ENCODE data around the gene DIP2B. TPM values are rescaled to one million over a fixed set of nuclear protein-coding genes. Genes with fewer than 3 reads are reported as not detected.
A peak's percentile ranks its signal among the peaks of the same experiment; 100 is the strongest.
"Not testable (repeated sequence)": the region's sequence is repeated elsewhere in the genome, so short reads cannot be mapped to it uniquely, and the experiment has no call there.

Gene DIP2B
- total RNA-seq, 1 experiment from 2014 or later, result 20.0 TPM

- WGBS (ENCODE audit: extremely low coverage, insufficient read length, low lambda C conversion rate), result no CpG with 5 or more reads among the region's 8 CpGs
- Histone ChIP-seq H3T11ph (ENCODE audit: low read length) (no peak overlapping the region), H2BK15ac (ENCODE audit: low read depth, low read length) (no peak overlapping the region), H2BK20ac (ENCODE audit: low read depth, low read length, poor library complexity, severe bottlenecking) (no peak overlapping the region), H3K4me1 (ENCODE audit: insufficient read depth, low read length) (no peaks in the 10 kb centered on the region; the same call in 1 of the 2 replicates), H3K9ac (ENCODE audit: extremely low read depth, insufficient read length, low read length) (no peak overlapping the region), H4K20me1 (ENCODE audit: control insufficient read depth, insufficient read depth, insufficient read length) (no peaks in the 10 kb centered on the region), H2BK120ac (ENCODE audit: low read depth, low read length, poor library complexity, severe bottlenecking) (no peak overlapping the region), H2AK5ac (ENCODE audit: insufficient read length, low read length) (no peak overlapping the region), H3K27me3 (ENCODE audit: insufficient read depth, low read length) (no peaks in the 10 kb centered on the region), H3K14ac (ENCODE audit: insufficient read depth, low read length) (no peak overlapping the region), H4K91ac (ENCODE audit: insufficient read length, low read depth, low read length) (no peak overlapping the region), H4K8ac (replicated peaks; ENCODE audit: insufficient read length, low read depth, low read length) (no peak overlapping the region), H2BK12ac (ENCODE audit: insufficient read length, low read depth, low read length) (no peak overlapping the region), H3K23me2 (ENCODE audit: insufficient read length, low read depth, low read length, poor library complexity, severe bottlenecking) (no peaks in the 10 kb centered on the region), H3K56ac (ENCODE audit: insufficient read length, low read depth, low read length) (no peak overlapping the region), H3K4ac (ENCODE audit: low read depth, low read length) (no peak overlapping the region), H4K5ac (ENCODE audit: insufficient read length, low read depth, low read length) (no peak overlapping the region), H3K79me2 (ENCODE audit: insufficient read depth, low read length) (peaks cover 8% of the 10 kb centered on the region; the same call in 1 of the 2 replicates), H3K18ac (ENCODE audit: insufficient read length, low read depth, low read length) (no peak overlapping the region), H3K27ac (ENCODE audit: insufficient read length, low read depth, low read length) (no peak overlapping the region), H3K4me2 (ENCODE audit: insufficient read depth, insufficient read length, low read length) (no peak overlapping the region), H2BK5ac (ENCODE audit: insufficient read length, low read length) (no peak overlapping the region), H3K79me1 (ENCODE audit: insufficient read depth, low read depth, low read length, poor library complexity, severe bottlenecking) (peaks cover 3% of the 10 kb centered on the region), H3K23ac (ENCODE audit: insufficient read length, low read depth, low read length) (no peak overlapping the region), H3K9me3 (ENCODE audit: control insufficient read depth, low read depth, low read length) (no peaks in the 10 kb centered on the region), H2AFZ (ENCODE audit: low read length) (no peak overlapping the region)
- Mint-ChIP-seq H3K27me3 (ENCODE audit: low read depth) (no peaks in the 10 kb centered on the region), H3K4me1 (peaks cover 6 to 8% of the 10 kb centered on the region in 2 experiments; a peak in 3 of 4 replicates), H3K36me3 (ENCODE audit: insufficient read depth in 1 of 3, low read depth in 3 of 3) (peaks cover 0 to 2% (median 1%) of the 10 kb centered on the region in 3 experiments; a peak in 1 of 7 replicates), H3K9me3 (no peaks in the 10 kb centered on the region), H3K27ac (peak overlapping the region in 2 of 3 experiments; percentile 24 to 75; a peak in 3 of 7 replicates), H3K4me3 (no peak overlapping the region)
- no peak for TF ChIP-seq CTCF (conservative IDR thresholded peaks at IDR 0.05)
- DNase-seq, result no peak
These were observed 15.8 kb downstream of the DIP2B start for GRCh38 chr12:50520416-50521207.

DNA sequence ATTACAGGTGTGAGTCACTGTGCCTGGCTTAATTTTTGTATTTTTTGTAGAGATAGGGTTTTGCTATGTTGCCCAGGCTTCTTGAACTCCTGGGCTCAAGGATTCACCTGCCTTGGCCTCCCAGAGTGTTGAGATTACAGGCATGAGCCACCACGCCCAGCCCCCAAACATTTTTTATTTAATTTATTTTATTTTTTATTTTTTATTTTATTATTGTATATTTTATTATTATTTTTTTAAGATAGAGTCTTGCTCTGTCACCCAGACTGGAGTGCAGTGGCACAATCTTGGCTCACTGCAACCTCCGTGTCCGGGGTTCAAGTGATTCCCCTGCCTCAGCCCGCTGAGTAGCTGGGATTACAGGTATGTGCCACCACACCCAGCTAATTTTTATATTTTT is 17.0 kb downstream of the DIP2B start:
- H3K4me1 Mint-ChIP-seq, result peaks cover 14 to 16% of the 10 kb centered on the region in 2 experiments
- not testable (repeated sequence) for H3K27ac ChIP-seq (ENCODE audit: insufficient read length, low read depth, low read length); H3K9ac ChIP-seq (ENCODE audit: extremely low read depth, insufficient read length, low read length); H2BK5ac ChIP-seq (ENCODE audit: insufficient read length, low read length); H3K27me3 Mint-ChIP-seq (ENCODE audit: low read depth); H4K8ac ChIP-seq (replicated peaks; ENCODE audit: insufficient read length, low read depth, low read length); H4K20me1 ChIP-seq (ENCODE audit: control insufficient read depth, insufficient read depth, insufficient read length); H3K36me3 Mint-ChIP-seq (ENCODE audit: insufficient read depth in 1 of 3, low read depth in 3 of 3); H2BK15ac ChIP-seq (ENCODE audit: low read depth, low read length); H3K4ac ChIP-seq (ENCODE audit: low read depth, low read length); H3K14ac ChIP-seq (ENCODE audit: insufficient read depth, low read length); H3T11ph ChIP-seq (ENCODE audit: low read length); H2BK12ac ChIP-seq (ENCODE audit: insufficient read length, low read depth, low read length); H3K56ac ChIP-seq (ENCODE audit: insufficient read length, low read depth, low read length); H3K4me2 ChIP-seq (ENCODE audit: insufficient read depth, insufficient read length, low read length); H3K9me3 Mint-ChIP-seq; H2AFZ ChIP-seq (ENCODE audit: low read length); H3K9me3 ChIP-seq (ENCODE audit: control insufficient read depth, low read depth, low read length); H3K4me1 ChIP-seq (ENCODE audit: insufficient read depth, low read length); H3K27me3 ChIP-seq (ENCODE audit: insufficient read depth, low read length); H2BK120ac ChIP-seq (ENCODE audit: low read depth, low read length, poor library complexity, severe bottlenecking); H3K27ac Mint-ChIP-seq; DNase-seq; H3K79me2 ChIP-seq (ENCODE audit: insufficient read depth, low read length); H4K91ac ChIP-seq (ENCODE audit: insufficient read length, low read depth, low read length); H3K18ac ChIP-seq (ENCODE audit: insufficient read length, low read depth, low read length); H4K5ac ChIP-seq (ENCODE audit: insufficient read length, low read depth, low read length); H3K23me2 ChIP-seq (ENCODE audit: insufficient read length, low read depth, low read length, poor library complexity, severe bottlenecking); H3K23ac ChIP-seq (ENCODE audit: insufficient read length, low read depth, low read length); H2BK20ac ChIP-seq (ENCODE audit: low read depth, low read length, poor library complexity, severe bottlenecking); H3K4me3 Mint-ChIP-seq; H2AK5ac ChIP-seq (ENCODE audit: insufficient read length, low read length); H3K79me1 ChIP-seq (ENCODE audit: insufficient read depth, low read depth, low read length, poor library complexity, severe bottlenecking)
- WGBS (ENCODE audit: extremely low coverage, insufficient read length, low lambda C conversion rate), result no CpG with 5 or more reads among the region's 4 CpGs

Data from H9 (cell line).